ENCODE results near the gene NKX2-4.

- TF ChIP-seq POLR2A (IDR thresholded peaks at IDR 0.05) (no peak), POLR2AphosphoS5 (IDR thresholded peaks at IDR 0.05) (no peak), CTCF (IDR thresholded peaks at IDR 0.05) (no peak), EP300 (IDR thresholded peaks at IDR 0.05; ENCODE audit: low read depth) (no peak)
These were observed 556 bp downstream of the NKX2-4 start for GRCh38 chr20:21396599-21397340.
